Glutamatergic neuron (in vitro differentiated cells): Measurements from ENCODE around the gene MACROD2. TPM values are rescaled to one million over a fixed set of nuclear protein-coding genes. Genes with fewer than 3 reads are reported as not detected.

Source experiments
- DNase-seq: peaks from one replicate; pipeline ENCODE4 v3.0.0; 2022
- H3K27ac Mint-ChIP-seq: one replicate; pipeline ENCODE4 v1.8.0; 2020; ENCODE audit warnings: mild to moderate bottlenecking, mixed read lengths, inconsistent platforms; ENCODE audit not compliant: unreplicated experiment
- H3K27me3 Mint-ChIP-seq: one replicate; pipeline ENCODE4 v1.8.0; 2020; ENCODE audit warnings: mild to moderate bottlenecking, moderate library complexity, mixed read lengths, inconsistent platforms; ENCODE audit not compliant: unreplicated experiment
- H3K36me3 Mint-ChIP-seq: one replicate; pipeline ENCODE4 v1.8.0; 2020; ENCODE audit warnings: mild to moderate bottlenecking, mixed read lengths, inconsistent platforms; ENCODE audit not compliant: unreplicated experiment
- H3K4me1 Mint-ChIP-seq: one replicate; pipeline ENCODE4 v1.8.0; 2020; ENCODE audit warnings: mild to moderate bottlenecking, low read depth, mixed read lengths, inconsistent platforms; ENCODE audit not compliant: unreplicated experiment
- H3K4me3 Mint-ChIP-seq: one replicate; pipeline ENCODE4 v1.8.0; 2020; ENCODE audit warnings: mild to moderate bottlenecking, mixed read lengths, inconsistent platforms; ENCODE audit not compliant: unreplicated experiment
- H3K9me3 Mint-ChIP-seq: one replicate; pipeline ENCODE4 v1.8.0; 2020; ENCODE audit warnings: mild to moderate bottlenecking, moderate library complexity, mixed read lengths, inconsistent platforms; ENCODE audit not compliant: unreplicated experiment
- total RNA-seq: library from RNA; stranded (reverse); fragmentation: NEBNext Ultra II Directional; extraction: Animal tissue kit (Norgen Biotek cat#: 25700); gene quantifications from one replicate; pipeline ENCODE4 v1.2.1, GENCODE V29; 2021; ENCODE audit not compliant: unreplicated experiment
- TF ChIP-seq, protein P1 (sequence below): fragments of 200-600 bp; sonication (generic); IDR thresholded peaks from one replicate; pipeline ENCODE4 v1.5.0; 2021; ENCODE audit not compliant: partially characterized antibody, unreplicated experiment

The MACROD2 gene
- total RNA-seq, 1 donor from 2014 or later = 8.7 TPM

DNA sequence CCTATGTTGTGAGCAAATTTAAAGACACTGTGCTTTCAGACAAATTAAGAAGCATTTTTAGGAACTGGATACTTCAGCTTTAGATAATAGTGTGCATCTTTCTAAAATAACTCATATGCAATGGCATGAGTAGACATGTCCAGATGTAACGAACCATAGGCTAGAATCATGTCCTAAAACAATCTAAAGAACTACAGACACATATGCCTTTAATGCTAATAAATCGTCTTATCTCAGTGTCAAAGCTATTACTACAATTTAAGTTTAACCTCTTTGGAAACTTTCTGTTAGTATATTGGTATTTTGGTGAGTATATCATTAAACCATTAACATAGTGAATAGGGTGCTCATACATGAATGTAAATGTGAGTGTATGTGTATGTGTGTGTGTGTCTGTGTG, 1250.6 kb downstream of the MACROD2 start:
- no peaks in the 10 kb centered on the region for H3K9me3 Mint-ChIP-seq
- DNase-seq = no peak
- H3K27me3 Mint-ChIP-seq = no peaks in the 10 kb centered on the region
- H3K27ac Mint-ChIP-seq = no peak overlapping the region
- peaks cover 4% of the 10 kb centered on the region for H3K4me1 Mint-ChIP-seq
- H3K36me3 Mint-ChIP-seq = no peaks in the 10 kb centered on the region
- TF ChIP-seq, protein P1, sequence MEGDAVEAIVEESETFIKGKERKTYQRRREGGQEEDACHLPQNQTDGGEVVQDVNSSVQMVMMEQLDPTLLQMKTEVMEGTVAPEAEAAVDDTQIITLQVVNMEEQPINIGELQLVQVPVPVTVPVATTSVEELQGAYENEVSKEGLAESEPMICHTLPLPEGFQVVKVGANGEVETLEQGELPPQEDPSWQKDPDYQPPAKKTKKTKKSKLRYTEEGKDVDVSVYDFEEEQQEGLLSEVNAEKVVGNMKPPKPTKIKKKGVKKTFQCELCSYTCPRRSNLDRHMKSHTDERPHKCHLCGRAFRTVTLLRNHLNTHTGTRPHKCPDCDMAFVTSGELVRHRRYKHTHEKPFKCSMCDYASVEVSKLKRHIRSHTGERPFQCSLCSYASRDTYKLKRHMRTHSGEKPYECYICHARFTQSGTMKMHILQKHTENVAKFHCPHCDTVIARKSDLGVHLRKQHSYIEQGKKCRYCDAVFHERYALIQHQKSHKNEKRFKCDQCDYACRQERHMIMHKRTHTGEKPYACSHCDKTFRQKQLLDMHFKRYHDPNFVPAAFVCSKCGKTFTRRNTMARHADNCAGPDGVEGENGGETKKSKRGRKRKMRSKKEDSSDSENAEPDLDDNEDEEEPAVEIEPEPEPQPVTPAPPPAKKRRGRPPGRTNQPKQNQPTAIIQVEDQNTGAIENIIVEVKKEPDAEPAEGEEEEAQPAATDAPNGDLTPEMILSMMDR = no peak
- H3K4me3 Mint-ChIP-seq = no peak overlapping the region

DNA sequence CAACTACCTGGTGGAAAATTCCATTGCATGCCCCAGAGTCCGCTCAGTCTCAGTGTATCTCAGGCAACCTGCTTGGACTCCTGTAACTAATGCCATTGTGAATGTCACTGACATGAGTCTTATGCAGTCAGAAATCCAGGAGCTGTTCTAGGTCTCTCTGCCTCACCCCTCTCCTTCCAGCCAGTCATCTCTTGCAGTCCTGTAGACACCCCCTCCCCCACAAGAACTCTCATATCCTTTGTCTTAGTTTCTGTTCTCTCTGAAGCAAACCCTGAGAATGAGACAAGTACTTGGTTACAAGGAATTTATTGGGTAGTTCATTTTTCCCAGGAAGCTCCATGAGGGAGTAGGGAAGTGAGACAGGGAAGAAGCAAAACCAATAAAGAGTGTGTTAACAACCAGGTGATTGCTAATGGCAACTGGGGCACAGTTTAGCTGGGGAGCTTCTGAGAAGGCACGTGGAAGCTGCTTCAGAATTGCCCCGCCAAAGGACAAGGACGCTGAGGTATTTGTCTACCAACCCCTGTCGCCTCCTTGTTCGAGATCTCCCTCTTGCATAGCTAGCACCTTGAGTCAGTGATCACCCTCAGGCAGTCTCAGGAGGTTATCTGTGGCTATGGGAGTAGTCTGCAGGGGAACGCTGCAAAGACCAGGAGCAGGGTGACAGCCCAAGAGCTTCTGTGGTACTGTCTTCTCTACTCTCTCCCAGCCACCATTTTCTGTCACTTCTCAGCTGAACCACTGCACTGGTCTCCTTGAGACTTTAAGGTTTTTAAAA, 1253.5 kb downstream of the MACROD2 start:
- no peaks in the 10 kb centered on the region for H3K27me3 Mint-ChIP-seq
- H3K36me3 Mint-ChIP-seq = no peaks in the 10 kb centered on the region
- no peak for DNase-seq
- TF ChIP-seq, protein P1 = no peak
- no peaks in the 10 kb centered on the region for H3K4me1 Mint-ChIP-seq
- no peaks in the 10 kb centered on the region for H3K9me3 Mint-ChIP-seq
- H3K4me3 Mint-ChIP-seq = no peak overlapping the region
- H3K27ac Mint-ChIP-seq = no peak overlapping the region

DNA sequence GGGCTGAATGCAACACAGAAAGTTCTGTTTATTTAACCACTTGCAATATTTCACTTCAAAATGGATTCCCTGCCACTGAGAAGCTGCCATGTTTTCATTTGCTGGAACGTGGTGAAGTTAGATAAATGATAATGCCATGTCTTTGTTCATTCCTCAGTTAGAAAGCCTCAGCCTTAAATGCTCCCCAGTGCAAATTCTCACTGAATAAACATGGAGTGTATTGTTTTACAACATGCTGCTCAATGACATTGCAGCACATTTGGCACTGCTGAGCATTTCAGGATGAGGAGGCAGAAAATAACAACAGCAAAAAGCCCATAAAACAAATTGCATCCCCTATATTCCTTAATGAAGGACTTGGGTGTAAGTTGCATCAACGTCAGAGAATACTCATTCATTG, 1255.9 kb downstream of the MACROD2 start:
- H3K9me3 Mint-ChIP-seq = no peaks in the 10 kb centered on the region
- TF ChIP-seq, protein P1 = no peak
- H3K27ac Mint-ChIP-seq = no peak overlapping the region
- H3K4me1 Mint-ChIP-seq = no peaks in the 10 kb centered on the region
- H3K27me3 Mint-ChIP-seq = no peaks in the 10 kb centered on the region
- no peaks in the 10 kb centered on the region for H3K36me3 Mint-ChIP-seq
- no peak overlapping the region for H3K4me3 Mint-ChIP-seq
- no peak for DNase-seq

DNA sequence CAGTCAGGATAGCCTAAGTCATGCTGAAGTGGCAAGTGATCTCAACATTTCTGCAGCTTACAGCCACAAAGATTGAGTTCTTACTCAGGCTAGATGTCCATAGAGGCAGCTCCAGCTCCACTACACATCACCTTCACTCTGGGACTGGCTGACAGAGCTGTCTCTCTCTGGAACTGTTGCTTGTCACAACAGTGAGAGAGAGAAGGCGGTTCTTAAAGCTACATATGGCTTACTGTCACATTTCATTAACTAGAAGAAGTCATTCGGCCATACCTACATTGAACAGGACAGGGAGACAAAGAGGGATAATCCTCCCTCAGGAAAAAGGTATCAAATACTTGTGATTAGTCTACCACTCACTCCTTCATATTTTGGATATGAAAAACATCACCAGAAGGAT, 1257.0 kb downstream of the MACROD2 start:
- Mint-ChIP-seq H3K36me3 (no peaks in the 10 kb centered on the region), H3K27ac (no peak overlapping the region)
- TF ChIP-seq, protein P1 = no peak

DNA sequence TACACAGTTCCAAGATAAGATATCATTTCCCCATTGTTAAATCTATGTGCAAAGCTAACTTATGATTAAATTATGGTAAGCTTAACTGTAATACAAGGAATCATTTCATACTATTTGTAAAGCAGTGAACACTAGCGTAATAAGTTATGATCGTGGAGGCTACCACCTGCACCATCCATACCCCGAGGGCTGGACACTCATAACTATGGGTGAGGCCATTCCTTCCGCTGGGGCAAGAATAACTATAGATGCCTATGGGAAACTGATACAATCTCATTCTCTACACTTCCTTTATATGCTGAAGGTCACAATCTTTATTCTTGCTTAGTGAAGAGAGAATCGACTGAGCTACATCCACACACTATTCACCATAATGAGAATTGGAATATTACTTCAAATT, 1258.1 kb downstream of the MACROD2 start:
- TF ChIP-seq, protein P1 = no peak
- Mint-ChIP-seq H3K27me3 (no peaks in the 10 kb centered on the region), H3K4me1 (no peaks in the 10 kb centered on the region), H3K36me3 (no peaks in the 10 kb centered on the region), H3K4me3 (no peak overlapping the region), H3K27ac (no peak overlapping the region), H3K9me3 (no peaks in the 10 kb centered on the region)
- no peak for DNase-seq

More for the DNA sequence above, 1257.0 kb downstream of the MACROD2 start:
- Mint-ChIP-seq H3K27me3 (no peaks in the 10 kb centered on the region), H3K9me3 (no peaks in the 10 kb centered on the region), H3K4me3 (no peak overlapping the region), H3K4me1 (no peaks in the 10 kb centered on the region)
- DNase-seq = no peak
